MM.1S (cell line): ENCODE results near the gene SMAD7.

ENCODE experiments used
- DNase-seq: peaks from one replicate; pipeline ENCODE4 v3.0.0-alpha.2; 2015
- H2AFZ ChIP-seq: fragments of 300-600 bp; sonication (generic); 2 replicates; pipeline ENCODE4 v1.6.0; 2016; ENCODE audit warnings: antibody characterized with exemption, low read length
- H3F3A ChIP-seq: fragments of 300-600 bp; sonication (generic); 2 replicates; pipeline ENCODE4 v1.6.1; 2016; ENCODE audit warnings: mild to moderate bottlenecking, antibody characterized with exemption, low read length, moderate library complexity, mixed read lengths; ENCODE audit not compliant: insufficient read depth
- H3K27ac ChIP-seq: fragments of 300-600 bp; sonication (generic); 2 replicates; pipeline ENCODE4 v1.5.1; 2016; ENCODE audit warnings: mild to moderate bottlenecking, low read length
- H3K27me3 ChIP-seq: fragments of 300-600 bp; sonication (generic); replicated peaks from 2 replicates; pipeline ENCODE4 v1.6.0; 2016; ENCODE audit warnings: low read length; ENCODE audit not compliant: insufficient read depth
- H3K36me3 ChIP-seq: fragments of 300-600 bp; sonication (generic); replicated peaks from 2 replicates; pipeline ENCODE4 v1.6.1; 2016; ENCODE audit warnings: mild to moderate bottlenecking, low read length, mixed read lengths; ENCODE audit not compliant: insufficient read depth
- H3K4me1 ChIP-seq: fragments of 300-600 bp; sonication (generic); 2 replicates; pipeline ENCODE4 v1.6.1; 2016; ENCODE audit warnings: low read length, mixed read lengths
- H3K4me2 ChIP-seq: fragments of 300-600 bp; sonication (generic); 2 replicates; pipeline ENCODE4 v1.6.0; 2016; ENCODE audit warnings: low read depth, low read length
- H3K4me3 ChIP-seq: fragments of 300-600 bp; sonication (generic); 2 replicates; pipeline ENCODE4 v1.5.1; 2016; ENCODE audit warnings: low read length, mixed read lengths
- H3K79me2 ChIP-seq: fragments of 300-600 bp; sonication (generic); 2 replicates; pipeline ENCODE4 v1.6.1; 2016; ENCODE audit warnings: mixed run types, low read length, mixed read lengths
- H3K9ac ChIP-seq: fragments of 300-600 bp; sonication (generic); 2 replicates; pipeline ENCODE4 v1.6.1; 2016; ENCODE audit warnings: low read length, mixed read lengths
- H3K9me2 ChIP-seq: fragments of 300-600 bp; sonication (generic); replicated peaks from 2 replicates; pipeline ENCODE4 v1.6.1; 2016; ENCODE audit warnings: mild to moderate bottlenecking, low read length, mixed read lengths; ENCODE audit not compliant: insufficient read depth
- H3K9me3 ChIP-seq: fragments of 300-600 bp; sonication (generic); replicated peaks from 2 replicates; pipeline ENCODE4 v1.6.1; 2016; ENCODE audit warnings: mild to moderate bottlenecking, low read length, mixed read lengths; ENCODE audit not compliant: insufficient read depth
- H4K20me1 ChIP-seq: fragments of 300-600 bp; sonication (generic); 2 replicates; pipeline ENCODE4 v1.6.1; 2016; ENCODE audit warnings: mild to moderate bottlenecking, low read length, moderate library complexity, mixed read lengths; ENCODE audit not compliant: insufficient read depth
- CTCF ChIP-seq: fragments of 300-600 bp; sonication (generic); IDR thresholded peaks from 2 replicates; pipeline ENCODE4 v1.5.1; 2016; ENCODE audit warnings: antibody characterized with exemption, low read length, mixed read lengths
- EZH2 ChIP-seq: fragments of 300-600 bp; sonication (generic); optimal IDR thresholded peaks from 2 replicates; pipeline ENCODE3; 2017; ENCODE audit warnings: low read depth, mild to moderate bottlenecking, antibody characterized with exemption, low read length, mixed read lengths
- EZH2phosphoT487 ChIP-seq: fragments of 300-600 bp; sonication (generic); IDR thresholded peaks from 2 replicates; pipeline ENCODE4 v1.6.1; 2018; ENCODE audit warnings: antibody characterized with exemption, low read length

SMAD7 gene

GRCh38 chr18:48919547-48919946 lies 31.2 kb downstream of the SMAD7 start:
- peaks cover 77% of the 10 kb centered on the region for H3K79me2 ChIP-seq
- peaks cover 92% of the 10 kb centered on the region for H3K4me1 ChIP-seq

GRCh38 chr18:48918660-48919456 lies 31.9 kb downstream of the SMAD7 start:
- H3K4me3 ChIP-seq = no peak overlapping the region
- no peak overlapping the region for H2AFZ ChIP-seq
- no peaks in the 10 kb centered on the region for H4K20me1 ChIP-seq
- peak overlapping the region; percentile 93 for H3K27ac ChIP-seq
- TF ChIP-seq CTCF = peak; percentile 10; the same call in 1 of the 2 replicates
- no peak for TF ChIP-seq EZH2phosphoT487
- H3K4me1 ChIP-seq = peaks cover 93% of the 10 kb centered on the region
- peaks cover 10% of the 10 kb centered on the region; the same call in 1 of the 2 replicates for H3K36me3 ChIP-seq
- H3K9me2 ChIP-seq = no peaks in the 10 kb centered on the region
- no peak for DNase-seq
- peaks cover 72% of the 10 kb centered on the region for H3F3A ChIP-seq
- no peaks in the 10 kb centered on the region for H3K27me3 ChIP-seq
- peaks cover 77% of the 10 kb centered on the region for H3K79me2 ChIP-seq
- no peak overlapping the region for H3K9ac ChIP-seq
- H3K9me3 ChIP-seq = no peaks in the 10 kb centered on the region
- peak overlapping the region; percentile 74; the same call in 1 of the 2 replicates for H3K4me2 ChIP-seq

More at GRCh38 chr18:48919547-48919946, 31.2 kb downstream of the SMAD7 start:
- no peaks in the 10 kb centered on the region for H3K9me2 ChIP-seq
- H2AFZ ChIP-seq = no peak overlapping the region
- H3K9me3 ChIP-seq = no peaks in the 10 kb centered on the region
- H3F3A ChIP-seq = peaks cover 74% of the 10 kb centered on the region
- no peaks in the 10 kb centered on the region for H3K27me3 ChIP-seq
- H3K4me2 ChIP-seq = peak overlapping the region; percentile 74; the same call in 1 of the 2 replicates
- TF ChIP-seq EZH2 = no peak
- no peak for TF ChIP-seq CTCF
- no peak for TF ChIP-seq EZH2phosphoT487
- H3K9ac ChIP-seq = no peak overlapping the region
- DNase-seq = no peak
- no peak overlapping the region for H3K4me3 ChIP-seq
- peaks cover 10% of the 10 kb centered on the region; the same call in 1 of the 2 replicates for H3K36me3 ChIP-seq
- peak overlapping the region; percentile 93; the same call in 1 of the 2 replicates for H3K27ac ChIP-seq
- no peaks in the 10 kb centered on the region for H4K20me1 ChIP-seq

- Histone ChIP-seq H3K27ac (peak overlapping the region; percentile 93), H2AFZ (no peak overlapping the region), H3K4me2 (peak overlapping the region; percentile 74)
These were observed 32.9 kb downstream of the SMAD7 start for GRCh38 chr18:48917579-48918517.

More at GRCh38 chr18:48917579-48918517, 32.9 kb downstream of the SMAD7 start:
- Histone ChIP-seq H3K9ac (peak overlapping the region; percentile 58), H3F3A (peaks cover 62% of the 10 kb centered on the region), H3K79me2 (peaks cover 71% of the 10 kb centered on the region), H3K36me3 (peaks cover 10% of the 10 kb centered on the region; the same call in 1 of the 2 replicates), H3K9me2 (no peaks in the 10 kb centered on the region), H3K27me3 (no peaks in the 10 kb centered on the region), H3K4me3 (0 out of 2 replicates have a peak overlapping the region, but pooled peaks have one; percentile 4), H4K20me1 (no peaks in the 10 kb centered on the region), H3K9me3 (no peaks in the 10 kb centered on the region), H3K4me1 (peaks cover 93% of the 10 kb centered on the region)
- peak; percentile 87 for DNase-seq
- TF ChIP-seq CTCF (no peak), EZH2 (no peak), EZH2phosphoT487 (no peak)
